HG02981 (cell line): Measurements from ENCODE around the gene PCMTD2.

Source experiments
- ATAC-seq: cut with Tn5 transposase; IDR thresholded peaks from one replicate; pipeline ENCODE4 v1.9.1; 2021; ENCODE audit warnings: mild to moderate bottlenecking, moderate library complexity; ENCODE audit not compliant: unreplicated experiment

PCMTD2 gene

GRCh38 chr20:64255361-64256281, at the start of gene PCMTD2:
Gene PCMTD2 (plus strand): TSS chr20:64255748. CDS start chr20:64259966, 4,218 bp downstream.
- peak; percentile 78 for ATAC-seq

- ATAC-seq = no peak
These were observed 48.9 kb upstream of the PCMTD2 start for GRCh38 chr20:64206614-64207013.

DNA sequence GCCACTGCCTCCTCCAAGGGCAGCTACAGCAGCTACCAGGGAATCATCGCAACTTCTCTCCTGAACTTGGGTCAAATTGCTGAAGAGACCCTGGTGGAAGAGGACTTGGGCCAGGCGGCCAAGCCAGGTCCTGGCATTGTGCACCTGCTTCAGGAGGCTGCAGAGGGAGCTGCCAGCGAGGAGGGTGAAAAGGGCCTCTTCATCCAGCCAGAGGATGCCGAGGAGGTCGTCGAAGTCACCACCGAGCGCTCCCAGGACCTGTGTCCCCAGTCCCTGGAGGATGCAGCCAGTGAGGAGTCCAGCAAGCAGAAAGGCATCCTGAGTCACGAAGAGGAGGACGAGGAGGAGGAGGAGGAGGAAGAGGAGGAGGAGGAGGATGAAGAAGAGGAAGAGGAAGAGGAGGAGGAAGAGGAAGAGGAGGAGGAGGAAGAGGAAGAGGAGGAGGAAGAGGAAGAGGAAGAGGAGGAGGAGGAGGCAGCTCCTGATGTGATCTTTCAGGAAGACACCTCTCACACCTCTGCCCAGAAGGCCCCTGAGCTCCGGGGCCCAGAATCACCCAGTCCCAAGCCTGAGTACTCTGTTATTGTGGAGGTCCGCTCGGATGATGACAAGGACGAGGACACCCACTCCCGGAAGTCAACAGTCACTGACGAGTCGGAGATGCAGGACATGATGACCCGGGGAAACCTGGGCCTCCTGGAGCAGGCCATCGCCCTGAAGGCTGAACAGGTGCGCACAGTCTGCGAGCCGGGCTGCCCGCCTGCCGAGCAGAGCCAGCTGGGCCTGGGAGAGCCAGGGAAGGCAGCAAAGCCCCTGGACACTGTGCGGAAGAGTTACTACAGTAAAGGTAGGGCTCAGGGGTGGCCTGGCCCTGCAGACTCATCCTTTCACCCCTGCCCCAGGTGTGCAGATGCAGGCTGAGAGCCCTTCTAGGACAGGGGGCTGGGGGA, 47.6 kb upstream of the PCMTD2 start:
- no peak for ATAC-seq

- ATAC-seq = no peak
These were observed 46.4 kb upstream of the PCMTD2 start for GRCh38 chr20:64209148-64209547.

- no peak for ATAC-seq
These were observed 44.7 kb upstream of the PCMTD2 start for GRCh38 chr20:64210656-64211369.

DNA sequence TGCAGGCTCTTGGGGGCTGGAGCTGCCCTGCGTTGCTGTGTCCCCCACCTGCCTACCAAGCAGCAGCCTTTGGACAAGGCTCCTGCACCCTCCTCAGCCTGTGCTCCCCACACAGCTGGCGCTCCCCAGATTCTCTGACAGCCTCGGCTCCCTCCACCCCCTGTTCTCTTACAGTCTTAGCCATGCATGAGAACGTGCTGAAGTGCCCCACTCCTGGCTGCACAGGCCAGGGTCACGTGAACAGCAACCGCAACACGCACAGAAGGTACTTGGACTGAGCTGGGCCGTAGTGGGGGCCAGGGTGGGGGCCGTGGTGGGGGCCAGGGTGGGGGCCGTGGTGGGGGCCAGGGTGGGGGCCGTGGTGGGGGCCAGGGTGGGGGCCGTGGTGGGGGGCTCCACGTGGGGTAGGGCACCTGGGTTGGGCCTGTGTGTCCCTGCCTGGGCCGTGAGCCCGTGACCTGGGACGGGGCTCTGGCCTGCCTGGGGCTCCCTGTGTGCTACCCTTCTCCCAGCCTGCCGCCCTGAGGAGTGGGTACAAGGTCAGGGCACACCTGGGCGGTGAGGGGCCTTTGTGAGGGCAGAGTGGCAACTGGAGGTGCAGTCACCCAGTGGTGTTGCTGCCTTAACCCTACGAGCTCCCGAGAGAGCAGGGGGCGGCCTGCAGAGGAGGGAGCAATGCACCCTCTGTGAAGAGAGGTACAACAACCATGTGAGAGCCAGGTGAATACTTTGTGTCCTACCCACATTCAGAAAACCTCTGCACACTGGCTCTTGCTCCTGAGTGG, 43.5 kb upstream of the PCMTD2 start:
- ATAC-seq = no peak

GRCh38 chr20:64212755-64213154, 42.8 kb upstream of the PCMTD2 start:
- ATAC-seq = no peak

DNA sequence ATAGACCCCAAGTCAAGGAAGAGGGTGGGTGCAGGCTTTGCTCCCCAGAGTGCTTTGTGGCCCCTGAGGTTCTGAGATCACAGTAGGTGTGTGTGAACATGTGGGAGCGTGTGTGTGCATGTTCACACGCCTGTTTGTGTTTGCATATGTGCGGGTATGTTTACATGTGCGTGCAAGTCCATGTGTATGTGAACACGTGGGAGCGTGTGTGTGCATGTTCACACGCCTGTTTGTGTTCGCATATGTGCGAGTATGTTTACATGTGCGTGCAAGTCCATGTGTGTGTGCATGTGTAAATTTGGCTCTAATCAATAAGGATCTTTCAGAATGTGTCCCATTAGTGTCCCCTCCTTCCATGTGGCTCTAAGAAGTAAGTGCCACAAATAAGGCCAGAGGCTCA, 41.4 kb upstream of the PCMTD2 start:
- ATAC-seq = no peak

DNA sequence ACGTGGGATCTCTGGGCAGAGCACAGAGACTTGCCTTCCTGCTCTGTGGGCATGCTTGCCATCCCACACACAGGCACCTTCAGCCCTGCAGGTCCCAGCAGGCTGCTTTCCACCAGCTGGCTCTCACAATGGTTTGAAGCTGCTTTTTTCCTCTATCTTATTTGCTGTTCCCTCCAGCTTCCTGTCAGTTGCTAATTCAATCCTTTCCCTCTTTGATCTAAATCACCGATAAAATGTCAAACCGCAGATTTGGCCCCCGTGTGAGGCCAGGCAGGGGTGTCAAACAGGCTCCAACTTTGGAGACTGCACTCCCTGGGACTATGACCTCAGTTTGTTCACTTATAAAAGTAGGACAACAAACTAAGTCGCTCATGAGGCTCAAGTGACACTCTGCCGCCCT, 40.6 kb upstream of the PCMTD2 start:
- ATAC-seq = no peak

DNA sequence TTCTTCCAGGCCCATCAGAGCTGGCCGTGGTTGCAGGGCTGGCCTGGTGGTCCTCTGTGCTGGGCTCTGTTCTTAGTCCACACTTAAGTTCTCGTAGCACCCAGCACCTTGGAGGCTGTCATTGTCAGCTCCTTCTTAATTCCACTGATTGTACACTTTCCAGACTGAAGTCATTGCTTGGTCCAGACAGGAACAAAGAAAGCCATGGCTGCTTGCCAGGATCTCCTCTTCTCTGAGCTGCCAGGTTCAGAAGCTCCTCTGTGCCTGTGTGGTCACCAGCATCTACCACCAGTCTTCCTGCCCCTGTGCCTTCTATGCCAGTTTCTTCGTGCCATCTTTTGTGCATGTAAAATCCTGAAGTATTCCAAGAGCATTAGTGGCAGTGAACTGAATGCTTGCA, 39.5 kb upstream of the PCMTD2 start:
- no peak for ATAC-seq

GRCh38 chr20:64216910-64217309, 38.6 kb upstream of the PCMTD2 start:
- no peak for ATAC-seq

DNA sequence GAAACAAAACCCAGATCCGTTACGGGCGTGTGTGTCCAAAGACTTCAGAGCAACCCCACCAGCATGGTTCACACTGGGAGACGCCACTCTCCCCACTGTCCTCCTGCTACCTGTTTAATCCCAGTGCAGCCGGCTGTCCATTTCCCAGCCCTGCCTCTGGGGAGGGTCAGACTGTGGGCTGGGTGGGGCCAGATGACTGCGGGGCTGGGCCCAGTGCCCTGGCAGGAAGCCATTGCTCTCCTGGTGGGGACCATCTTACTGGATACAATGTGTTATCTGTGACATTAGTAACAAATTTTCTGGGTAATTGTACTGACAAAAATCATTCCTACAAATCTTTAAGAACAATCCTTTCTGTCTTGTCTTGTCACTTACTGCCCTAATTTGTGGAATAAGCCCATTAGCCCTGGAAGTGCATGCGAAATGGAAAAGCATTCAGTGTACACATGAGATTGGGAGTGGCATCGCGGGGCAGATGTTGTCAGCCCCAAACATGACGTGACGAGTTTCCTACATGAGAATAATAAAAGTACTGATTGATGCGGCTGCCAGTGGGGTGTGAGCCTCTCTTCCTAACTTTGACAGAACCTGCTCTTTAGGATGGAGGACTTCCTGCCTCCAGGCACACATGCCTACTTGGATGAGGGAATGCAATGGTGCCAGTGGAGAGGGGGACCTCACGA, 37.9 kb upstream of the PCMTD2 start:
- ATAC-seq = no peak

DNA sequence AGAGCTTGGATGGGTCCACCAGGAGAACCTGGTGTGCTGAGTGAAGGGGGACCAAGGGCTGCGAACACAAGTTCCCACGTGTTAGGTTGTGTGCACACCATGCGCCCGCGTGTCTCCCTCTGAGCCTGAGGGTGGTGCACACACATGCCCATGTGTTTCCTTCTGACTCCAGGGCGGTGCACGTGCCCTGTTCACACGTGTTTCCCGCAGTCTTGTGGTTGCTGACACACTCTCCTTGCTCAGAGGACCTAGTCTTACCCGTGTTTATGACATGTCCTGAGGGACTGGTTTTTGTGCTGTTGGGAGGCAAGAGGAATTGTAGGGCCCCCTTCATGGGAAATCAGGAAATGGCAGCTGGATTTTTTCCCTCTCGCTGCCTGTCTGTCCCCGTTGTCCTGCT, 36.3 kb upstream of the PCMTD2 start:
- ATAC-seq = no peak

DNA sequence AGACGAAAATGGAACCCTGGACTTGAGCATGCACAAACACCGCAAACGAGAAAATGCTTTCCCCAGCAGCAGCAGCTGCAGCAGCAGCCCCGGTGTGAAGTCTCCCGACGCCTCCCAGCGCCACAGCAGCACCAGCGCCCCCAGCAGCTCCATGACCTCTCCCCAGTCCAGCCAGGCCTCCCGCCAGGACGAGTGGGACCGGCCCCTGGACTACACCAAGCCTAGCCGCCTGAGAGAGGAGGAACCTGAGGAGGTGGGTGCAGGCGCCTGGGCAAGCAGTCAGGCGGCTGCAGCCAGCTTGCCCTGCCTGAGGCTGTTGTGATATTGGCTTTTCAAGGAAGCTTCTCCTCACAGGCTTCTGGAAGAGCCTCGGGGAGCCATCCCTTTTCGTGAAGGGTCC, 35.8 kb upstream of the PCMTD2 start:
- no peak for ATAC-seq

DNA sequence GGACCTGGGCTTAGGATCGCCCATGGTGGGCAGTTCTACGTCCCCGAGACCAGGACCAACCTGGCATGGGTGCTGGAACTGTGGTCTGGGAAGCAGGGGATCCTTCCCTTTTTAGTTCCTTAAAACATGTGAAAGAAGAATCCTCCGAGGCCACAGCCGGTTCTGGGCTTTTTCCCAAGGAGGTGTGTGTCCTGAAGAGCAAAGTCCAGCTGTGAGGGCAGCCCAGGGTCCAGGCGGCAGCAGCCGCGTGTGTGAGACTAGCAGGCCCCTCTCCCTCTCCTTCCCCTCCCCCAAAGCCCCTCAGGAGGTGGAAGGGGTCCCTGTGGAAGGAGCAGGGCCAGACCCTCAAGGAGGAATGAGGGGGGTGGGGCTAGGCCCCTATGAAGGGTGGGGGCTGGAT, 35.1 kb upstream of the PCMTD2 start:
- no peak for ATAC-seq

GRCh38 chr20:64220891-64221527, 34.5 kb upstream of the PCMTD2 start:
- ATAC-seq = no peak

DNA sequence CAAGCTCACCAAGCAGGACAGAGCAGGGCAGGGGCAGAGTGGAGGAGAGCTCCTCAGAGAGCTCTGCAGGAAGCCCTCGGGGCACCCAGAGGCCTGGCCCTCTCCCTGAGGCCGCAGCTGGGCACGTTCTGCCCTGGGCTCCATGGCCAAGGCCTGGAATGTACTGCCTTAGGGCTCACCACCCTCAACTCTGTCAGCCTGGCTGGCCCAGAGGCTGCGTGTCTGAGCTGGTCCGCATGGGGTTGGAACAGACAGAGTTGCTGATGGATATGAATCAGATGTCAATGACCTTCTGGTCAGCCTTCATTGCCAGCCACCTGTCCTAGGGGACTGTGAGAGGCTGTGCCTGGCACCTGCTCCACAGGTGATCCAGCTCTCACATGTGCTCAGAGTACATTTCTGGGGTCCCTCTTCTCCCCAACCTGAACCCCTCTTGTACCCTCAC, 33.2 kb upstream of the PCMTD2 start:
- ATAC-seq = no peak

GRCh38 chr20:64222851-64223525, 32.6 kb upstream of the PCMTD2 start:
- no peak for ATAC-seq
